ENCODE data around the gene TPK1.

TPK1 gene

GRCh38 chr7:144408121-144408520, 427.7 kb downstream of the TPK1 start:
- TF ChIP-seq CTCF (IDR thresholded peaks at IDR 0.05; ENCODE audit: low read depth, low read length): no peak
- Histone ChIP-seq H3K27ac (no peak overlapping the region), H3K27me3 (ENCODE audit: insufficient read depth, low read depth, severe bottlenecking) (no peaks in the 10 kb centered on the region), H3K9me3 (ENCODE audit: severe bottlenecking) (no peaks in the 10 kb centered on the region), H3K4me3 (ENCODE audit: low read depth, low read length) (no peak overlapping the region), H3K36me3 (no peaks in the 10 kb centered on the region)
- DNase-seq: no peak

GRCh38 chr7:144407266-144407931, 428.5 kb downstream of the TPK1 start:
- no peak for DNase-seq
- Histone ChIP-seq H3K27me3 (ENCODE audit: insufficient read depth, low read depth, severe bottlenecking) (no peaks in the 10 kb centered on the region), H3K4me3 (ENCODE audit: low read depth, low read length) (no peak overlapping the region), H3K36me3 (no peaks in the 10 kb centered on the region), H3K9me3 (ENCODE audit: severe bottlenecking) (no peaks in the 10 kb centered on the region), H3K27ac (no peak overlapping the region)
- TF ChIP-seq CTCF (IDR thresholded peaks at IDR 0.05; ENCODE audit: low read depth, low read length): no peak

GRCh38 chr7:144404946-144405345, 430.9 kb downstream of the TPK1 start:
- no peak for TF ChIP-seq CTCF (IDR thresholded peaks at IDR 0.05; ENCODE audit: low read depth, low read length)
- Histone ChIP-seq H3K9me3 (ENCODE audit: severe bottlenecking) (no peaks in the 10 kb centered on the region), H3K4me3 (ENCODE audit: low read depth, low read length) (no peak overlapping the region), H3K27me3 (ENCODE audit: insufficient read depth, low read depth, severe bottlenecking) (no peaks in the 10 kb centered on the region), H3K36me3 (no peaks in the 10 kb centered on the region), H3K27ac (no peak overlapping the region)
- DNase-seq: no peak

- DNase-seq: no peak
- Histone ChIP-seq H3K27ac (no peak within 1 kb of the TSS), H3K9me3 (ENCODE audit: severe bottlenecking) (no peaks in the 10 kb centered on the region), H3K4me3 (ENCODE audit: low read depth, low read length) (no peak within 1 kb of the TSS), H3K36me3 (no peaks in the 10 kb centered on the region), H3K27me3 (ENCODE audit: insufficient read depth, low read depth, severe bottlenecking) (no peaks in the 10 kb centered on the region)
- no peak for TF ChIP-seq CTCF (IDR thresholded peaks at IDR 0.05; ENCODE audit: low read depth, low read length)
These were observed 432.2 kb downstream of the TPK1 start, which contains the start of gene NOBOX for GRCh38 chr7:144403649-144404061. Gene NOBOX (minus strand): TSS chr7:144403693.

GRCh38 chr7:144403102-144403501, 432.8 kb downstream of the TPK1 start:
- no peaks in the 10 kb centered on the region for H3K9me3 ChIP-seq (ENCODE audit: severe bottlenecking)

More at GRCh38 chr7:144403102-144403501, 432.8 kb downstream of the TPK1 start:
- H3K36me3 ChIP-seq: no peaks in the 10 kb centered on the region
- no peaks in the 10 kb centered on the region for H3K27me3 ChIP-seq (ENCODE audit: insufficient read depth, low read depth, severe bottlenecking)
- H3K4me3 ChIP-seq (ENCODE audit: low read depth, low read length): no peak overlapping the region
- TF ChIP-seq CTCF (IDR thresholded peaks at IDR 0.05; ENCODE audit: low read depth, low read length): no peak
- H3K27ac ChIP-seq: no peak overlapping the region
- DNase-seq: no peak

All from WERI-Rb-1 (cell line).